K562 (cell line): ENCODE results near the gene METTL25B. TPM values are rescaled to one million over a fixed set of nuclear protein-coding genes. Genes with fewer than 3 reads are reported as not detected.
A peak's percentile ranks its signal among the peaks of the same experiment; 100 is the strongest.

Experiments used
- CBX3 ChIP-seq, 2 experiments: IDR thresholded peaks; 1 replicate in 1 of 2; 2 replicates in 1 of 2; pipeline ENCODE4 v1.6.1; 2012; ENCODE audit warnings: inconsistent platforms in 2 of 2, low read length in 2 of 2, borderline replicate concordance in 1 of 2, control low read depth in 1 of 2
- EWSR1 ChIP-seq: fragments of 450-650 bp; IDR thresholded peaks from 2 replicates; pipeline ENCODE4 v1.6.1; 2018; ENCODE audit warnings: borderline replicate concordance, mild to moderate bottlenecking, low read depth, moderate library complexity; ENCODE audit not compliant: partially characterized antibody
- FOS ChIP-seq: IDR thresholded peaks from 3 replicates; pipeline ENCODE4 v1.6.1; 2011; ENCODE audit not compliant: insufficient read length; ENCODE audit errors: extremely low read depth
- FOXO4 ChIP-seq: fragments of 450-650 bp; formaldehyde crosslinking; IDR thresholded peaks from 2 replicates; pipeline ENCODE4 v1.4.0; 2020; ENCODE audit warnings: mild to moderate bottlenecking, moderate library complexity
- JUND ChIP-seq, 2 experiments: IDR thresholded peaks; 2 replicates in 1 of 2; 3 replicates in 1 of 2; pipeline ENCODE4 v1.6.1; 2011; ENCODE audit warnings: borderline replicate concordance in 2 of 2, low read depth in 2 of 2, low read length in 2 of 2, improper control_type of control experiment in 1 of 2, missing biosample characterization in 1 of 2, missing genetic modification characterization in 1 of 2, missing genetic modification reagents in 1 of 2
- KDM2B ChIP-seq: fragments of 250-450 bp; sonication (Bioruptor Pico); IDR thresholded peaks from 2 replicates; pipeline ENCODE4 v1.8.0; 2021; ENCODE audit warnings: mild to moderate bottlenecking, moderate library complexity
- MAX ChIP-seq: sonication (generic); formaldehyde crosslinking; IDR thresholded peaks from 2 replicates; pipeline ENCODE4 v1.9.0; 2022; ENCODE audit warnings: mild to moderate bottlenecking, missing genetic modification reagents
- PURB ChIP-seq: sonication (generic); formaldehyde crosslinking; IDR thresholded peaks from 2 replicates; pipeline ENCODE4 v1.9.0; 2021; ENCODE audit warnings: low read depth, mild to moderate bottlenecking, missing genetic modification reagents
- RBBP5 ChIP-seq: fragments of 200-600 bp; sonication (generic); IDR thresholded peaks from 2 replicates; pipeline ENCODE4 v1.6.1; 2012; ENCODE audit warnings: borderline replicate concordance, mild to moderate bottlenecking, low read length, control low read depth, inconsistent platforms; ENCODE audit not compliant: insufficient read depth, poor library complexity, severe bottlenecking
- RHOXF2B ChIP-seq: fragments of 250-450 bp; sonication (Bioruptor Pico); conservative IDR thresholded peaks from 2 replicates; pipeline ENCODE4 v1.5.1; 2021
- ZNF143 ChIP-seq: sonication (generic); formaldehyde crosslinking; IDR thresholded peaks from 2 replicates; pipeline ENCODE4 v1.9.0; 2022; ENCODE audit warnings: mild to moderate bottlenecking, missing genetic modification reagents
- polyA plus RNA-seq, 8 experiments: library from polyadenylated mRNA; depleted of rRNA in 4 of 8; stranded (reverse) in 5 of 8; unstranded in 3 of 8; fragments of >200 nt; fragmentation: Nextera tagmentation in 2 of 8; fragmentation: Illumina TruSeq in 1 of 8; extraction: Ambion mirVana in 2 of 8; extraction: Trizol in 1 of 8; gene quantifications; 2 replicates each; pipeline versions ENCODE4 v1.2.1 to v1.2.3, GENCODE V29; 2011 to 2014; ENCODE audit warnings: inconsistent platforms in 1 of 8, missing spikeins in 1 of 8
- total RNA-seq, 7 experiments: library from RNA; depleted of rRNA in 6 of 7; stranded (reverse); fragments of >200 nt in 6 of 7; fragmentation: Illumina TruSeq in 2 of 7; extraction: Trizol in 2 of 7; gene quantifications; 2 replicates each; pipeline versions ENCODE4 v1.2.1 to v1.2.3, GENCODE V29; 2011 to 2021; ENCODE audit warnings: low replicate concordance in 1 of 7
- TF ChIP-seq, protein P1 (sequence below), 3 experiments: IDR thresholded peaks in 2 of 3; conservative IDR thresholded peaks in 1 of 3; 2 replicates each; pipeline ENCODE4 v1.5.1; 2011 to 2012; ENCODE audit warnings: low read length in 3 of 3, mild to moderate bottlenecking in 3 of 3, control low read depth in 2 of 3, improper control_type of control experiment in 1 of 3, inconsistent platforms in 1 of 3, low read depth in 1 of 3, mixed read lengths in 1 of 3, moderate library complexity in 1 of 3; ENCODE audit not compliant: insufficient read depth in 2 of 3
- TF ChIP-seq, protein P2 (sequence below): fragments of 250-450 bp; sonication (Bioruptor Pico); IDR thresholded peaks from 2 replicates; pipeline ENCODE4 v1.4.0; 2020; ENCODE audit warnings: mild to moderate bottlenecking, moderate library complexity, borderline replicate concordance
- TF ChIP-seq, protein P3 (sequence below): fragments of 250-450 bp; sonication (Bioruptor Pico); IDR thresholded peaks from 2 replicates; pipeline ENCODE4 v1.9.0; 2021; ENCODE audit warnings: mild to moderate bottlenecking, inconsistent platforms
- TF ChIP-seq, protein P4 (sequence below): conservative IDR thresholded peaks from 2 replicates; pipeline ENCODE4 v1.6.1; 2011; ENCODE audit warnings: low read depth, mild to moderate bottlenecking, low read length; ENCODE audit not compliant: control insufficient read depth

Gene METTL25B
- total and polyA plus RNA-seq, 9 of the 15 experiments (the other 6 are each of a cell fraction or from before 2014, with no cell fraction given), result 7.7 to 48.3 (median 33.1) TPM

DNA sequence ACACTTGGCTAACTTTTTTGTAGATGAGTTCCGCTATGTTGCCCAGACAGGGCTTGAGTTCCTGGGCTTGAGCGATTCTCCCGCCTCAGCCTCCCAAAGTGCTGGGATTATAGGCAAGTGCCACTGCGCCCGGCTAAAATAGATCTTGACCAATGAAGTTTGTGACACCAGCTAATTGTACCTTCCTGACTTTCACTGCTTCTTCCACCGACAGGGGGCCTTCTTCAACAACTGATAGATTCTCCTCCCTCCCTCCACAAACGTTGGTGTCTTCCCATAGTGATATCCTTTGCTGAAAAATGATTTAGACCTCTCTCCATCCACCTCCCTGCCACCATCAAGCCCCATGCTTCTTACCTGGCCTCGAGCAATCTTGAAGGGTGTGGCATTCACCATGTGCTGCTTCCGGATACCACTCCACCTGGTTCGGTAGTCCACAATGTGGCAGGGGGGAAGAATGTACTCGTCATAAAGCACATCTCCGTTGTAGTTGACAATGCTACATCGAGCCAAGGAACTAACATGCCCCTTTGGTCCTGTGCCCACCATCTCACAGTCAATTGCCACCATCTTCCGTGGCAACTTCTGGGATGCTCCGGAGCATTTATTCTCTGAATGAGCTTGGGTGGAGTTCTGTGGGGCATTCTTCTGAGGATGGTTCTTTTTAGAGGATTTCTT, 1.6 kb upstream of the METTL25B start (continued):
- TF ChIP-seq, protein P1, sequence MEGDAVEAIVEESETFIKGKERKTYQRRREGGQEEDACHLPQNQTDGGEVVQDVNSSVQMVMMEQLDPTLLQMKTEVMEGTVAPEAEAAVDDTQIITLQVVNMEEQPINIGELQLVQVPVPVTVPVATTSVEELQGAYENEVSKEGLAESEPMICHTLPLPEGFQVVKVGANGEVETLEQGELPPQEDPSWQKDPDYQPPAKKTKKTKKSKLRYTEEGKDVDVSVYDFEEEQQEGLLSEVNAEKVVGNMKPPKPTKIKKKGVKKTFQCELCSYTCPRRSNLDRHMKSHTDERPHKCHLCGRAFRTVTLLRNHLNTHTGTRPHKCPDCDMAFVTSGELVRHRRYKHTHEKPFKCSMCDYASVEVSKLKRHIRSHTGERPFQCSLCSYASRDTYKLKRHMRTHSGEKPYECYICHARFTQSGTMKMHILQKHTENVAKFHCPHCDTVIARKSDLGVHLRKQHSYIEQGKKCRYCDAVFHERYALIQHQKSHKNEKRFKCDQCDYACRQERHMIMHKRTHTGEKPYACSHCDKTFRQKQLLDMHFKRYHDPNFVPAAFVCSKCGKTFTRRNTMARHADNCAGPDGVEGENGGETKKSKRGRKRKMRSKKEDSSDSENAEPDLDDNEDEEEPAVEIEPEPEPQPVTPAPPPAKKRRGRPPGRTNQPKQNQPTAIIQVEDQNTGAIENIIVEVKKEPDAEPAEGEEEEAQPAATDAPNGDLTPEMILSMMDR (IDR thresholded peaks at IDR 0.05 in 2 of 3, conservative IDR thresholded peaks at IDR 0.05 in 1 of 3; ENCODE audit: insufficient read depth in 2 of 3, low read depth in 1 of 3, low read length in 3 of 3), result peak; percentile 78 to 89 (median 80)
- no peak for TF ChIP-seq FOXO4
- TF ChIP-seq PURB (CRISPR knock-in tag), result no peak
- TF ChIP-seq JUND (IDR thresholded peaks at IDR 0.05; ENCODE audit: borderline replicate concordance, low read depth, low read length), result peak; percentile 39; the same call in 1 of the 2 replicates
- peak; percentile 36; the same call in 1 of the 3 replicates for TF ChIP-seq JUND (tag; IDR thresholded peaks at IDR 0.05; ENCODE audit: borderline replicate concordance, low read depth, low read length)
- TF ChIP-seq MAX (CRISPR knock-in tag), result no peak
- TF ChIP-seq, protein P2, sequence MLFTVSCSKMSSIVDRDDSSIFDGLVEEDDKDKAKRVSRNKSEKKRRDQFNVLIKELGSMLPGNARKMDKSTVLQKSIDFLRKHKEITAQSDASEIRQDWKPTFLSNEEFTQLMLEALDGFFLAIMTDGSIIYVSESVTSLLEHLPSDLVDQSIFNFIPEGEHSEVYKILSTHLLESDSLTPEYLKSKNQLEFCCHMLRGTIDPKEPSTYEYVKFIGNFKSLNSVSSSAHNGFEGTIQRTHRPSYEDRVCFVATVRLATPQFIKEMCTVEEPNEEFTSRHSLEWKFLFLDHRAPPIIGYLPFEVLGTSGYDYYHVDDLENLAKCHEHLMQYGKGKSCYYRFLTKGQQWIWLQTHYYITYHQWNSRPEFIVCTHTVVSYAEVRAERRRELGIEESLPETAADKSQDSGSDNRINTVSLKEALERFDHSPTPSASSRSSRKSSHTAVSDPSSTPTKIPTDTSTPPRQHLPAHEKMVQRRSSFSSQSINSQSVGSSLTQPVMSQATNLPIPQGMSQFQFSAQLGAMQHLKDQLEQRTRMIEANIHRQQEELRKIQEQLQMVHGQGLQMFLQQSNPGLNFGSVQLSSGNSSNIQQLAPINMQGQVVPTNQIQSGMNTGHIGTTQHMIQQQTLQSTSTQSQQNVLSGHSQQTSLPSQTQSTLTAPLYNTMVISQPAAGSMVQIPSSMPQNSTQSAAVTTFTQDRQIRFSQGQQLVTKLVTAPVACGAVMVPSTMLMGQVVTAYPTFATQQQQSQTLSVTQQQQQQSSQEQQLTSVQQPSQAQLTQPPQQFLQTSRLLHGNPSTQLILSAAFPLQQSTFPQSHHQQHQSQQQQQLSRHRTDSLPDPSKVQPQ, result no peak
- TF ChIP-seq RBBP5, result peak; percentile 47
- no peak for TF ChIP-seq FOS
- TF ChIP-seq CBX3 (IDR thresholded peaks at IDR 0.05; ENCODE audit: borderline replicate concordance in 1 of 2, low read length in 2 of 2), result 0 out of 3 replicates have a peak, but pooled peaks of 1 of the 2 experiments have one; percentile 14
- no peak for TF ChIP-seq EWSR1
- TF ChIP-seq, protein P3, sequence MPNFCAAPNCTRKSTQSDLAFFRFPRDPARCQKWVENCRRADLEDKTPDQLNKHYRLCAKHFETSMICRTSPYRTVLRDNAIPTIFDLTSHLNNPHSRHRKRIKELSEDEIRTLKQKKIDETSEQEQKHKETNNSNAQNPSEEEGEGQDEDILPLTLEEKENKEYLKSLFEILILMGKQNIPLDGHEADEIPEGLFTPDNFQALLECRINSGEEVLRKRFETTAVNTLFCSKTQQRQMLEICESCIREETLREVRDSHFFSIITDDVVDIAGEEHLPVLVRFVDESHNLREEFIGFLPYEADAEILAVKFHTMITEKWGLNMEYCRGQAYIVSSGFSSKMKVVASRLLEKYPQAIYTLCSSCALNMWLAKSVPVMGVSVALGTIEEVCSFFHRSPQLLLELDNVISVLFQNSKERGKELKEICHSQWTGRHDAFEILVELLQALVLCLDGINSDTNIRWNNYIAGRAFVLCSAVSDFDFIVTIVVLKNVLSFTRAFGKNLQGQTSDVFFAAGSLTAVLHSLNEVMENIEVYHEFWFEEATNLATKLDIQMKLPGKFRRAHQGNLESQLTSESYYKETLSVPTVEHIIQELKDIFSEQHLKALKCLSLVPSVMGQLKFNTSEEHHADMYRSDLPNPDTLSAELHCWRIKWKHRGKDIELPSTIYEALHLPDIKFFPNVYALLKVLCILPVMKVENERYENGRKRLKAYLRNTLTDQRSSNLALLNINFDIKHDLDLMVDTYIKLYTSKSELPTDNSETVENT (CRISPR knock-in tag), result no peak
- TF ChIP-seq, protein P4, sequence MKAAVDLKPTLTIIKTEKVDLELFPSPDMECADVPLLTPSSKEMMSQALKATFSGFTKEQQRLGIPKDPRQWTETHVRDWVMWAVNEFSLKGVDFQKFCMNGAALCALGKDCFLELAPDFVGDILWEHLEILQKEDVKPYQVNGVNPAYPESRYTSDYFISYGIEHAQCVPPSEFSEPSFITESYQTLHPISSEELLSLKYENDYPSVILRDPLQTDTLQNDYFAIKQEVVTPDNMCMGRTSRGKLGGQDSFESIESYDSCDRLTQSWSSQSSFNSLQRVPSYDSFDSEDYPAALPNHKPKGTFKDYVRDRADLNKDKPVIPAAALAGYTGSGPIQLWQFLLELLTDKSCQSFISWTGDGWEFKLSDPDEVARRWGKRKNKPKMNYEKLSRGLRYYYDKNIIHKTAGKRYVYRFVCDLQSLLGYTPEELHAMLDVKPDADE, result no peak
- no peak for TF ChIP-seq RHOXF2B
- no peak for TF ChIP-seq KDM2B
- TF ChIP-seq ZNF143 (CRISPR knock-in tag), result no peak
